Activated naive CD4-positive, alpha-beta T cell treated with anti-CD3 and anti-CD28 coated beads, Interleukin-2, amount 50 U/mL, for 24 hours (primary cell): ENCODE data around the gene RNASEL.
"Not testable (repeated sequence)": the region's sequence is repeated elsewhere in the genome, so short reads cannot be mapped to it uniquely, and the experiment has no call there.

Source experiments
- H3K27ac Mint-ChIP-seq: one replicate; pipeline ENCODE4 v1.8.0; 2021; ENCODE audit warnings: mild to moderate bottlenecking, mixed read lengths
- H3K27me3 Mint-ChIP-seq: one replicate; pipeline ENCODE4 v1.8.0; 2021; ENCODE audit warnings: mixed read lengths
- H3K36me3 Mint-ChIP-seq: one replicate; pipeline ENCODE4 v1.8.0; 2021; ENCODE audit warnings: mixed read lengths
- H3K4me1 Mint-ChIP-seq: one replicate; pipeline ENCODE4 v1.8.0; 2021; ENCODE audit warnings: mixed read lengths
- H3K4me3 Mint-ChIP-seq: one replicate; pipeline ENCODE4 v1.8.0; 2021; ENCODE audit warnings: mild to moderate bottlenecking, mixed read lengths
- H3K9me3 Mint-ChIP-seq: one replicate; pipeline ENCODE4 v1.8.0; 2021; ENCODE audit warnings: mixed read lengths

The RNASEL gene

DNA sequence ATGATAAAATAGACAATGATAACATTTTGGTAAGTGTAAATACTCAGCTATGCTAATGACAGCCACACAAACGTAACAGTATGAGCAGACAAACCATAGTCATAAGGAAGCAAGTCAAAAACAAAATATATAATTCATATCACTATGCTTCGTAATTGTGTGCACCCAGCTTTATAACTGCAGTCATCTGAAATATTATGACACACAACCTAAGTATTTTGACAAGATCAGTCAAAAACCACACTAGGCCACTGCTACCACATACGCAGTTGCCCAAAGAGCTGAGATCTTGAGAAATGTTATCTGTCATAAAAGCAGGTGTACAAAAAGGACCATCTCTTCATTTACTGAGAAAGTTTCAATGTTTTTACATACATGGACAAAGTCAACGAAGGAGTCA is 26.0 kb downstream of the RNASEL start:
- H3K27ac Mint-ChIP-seq: no peak overlapping the region
- no peaks in the 10 kb centered on the region for H3K9me3 Mint-ChIP-seq
- no peaks in the 10 kb centered on the region for H3K36me3 Mint-ChIP-seq
- no peaks in the 10 kb centered on the region for H3K4me1 Mint-ChIP-seq
- no peaks in the 10 kb centered on the region for H3K27me3 Mint-ChIP-seq
- H3K4me3 Mint-ChIP-seq: no peak overlapping the region

DNA sequence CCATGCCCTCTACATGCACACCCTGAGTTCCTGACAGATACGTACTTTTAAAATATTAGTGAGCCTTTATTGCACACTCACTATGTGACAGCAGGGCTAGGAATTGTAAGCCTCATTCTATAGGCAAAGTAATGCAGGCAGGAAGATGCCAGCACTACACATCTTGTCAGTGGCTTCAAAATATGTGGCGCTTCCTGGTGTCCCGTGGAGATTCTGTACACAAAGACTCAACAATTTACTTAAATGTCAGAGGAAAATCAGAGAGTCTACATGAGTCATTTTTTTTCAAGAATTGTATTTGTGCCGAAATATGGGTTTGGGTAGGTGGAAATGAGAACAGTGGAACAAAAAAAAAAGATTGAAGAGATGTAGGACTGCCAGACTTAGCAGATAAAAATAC is 27.6 kb downstream of the RNASEL start:
- H3K9me3 Mint-ChIP-seq: no peaks in the 10 kb centered on the region
- no peaks in the 10 kb centered on the region for H3K4me1 Mint-ChIP-seq
- H3K4me3 Mint-ChIP-seq: no peak overlapping the region
- no peaks in the 10 kb centered on the region for H3K27me3 Mint-ChIP-seq
- no peaks in the 10 kb centered on the region for H3K36me3 Mint-ChIP-seq
- H3K27ac Mint-ChIP-seq: no peak overlapping the region

DNA sequence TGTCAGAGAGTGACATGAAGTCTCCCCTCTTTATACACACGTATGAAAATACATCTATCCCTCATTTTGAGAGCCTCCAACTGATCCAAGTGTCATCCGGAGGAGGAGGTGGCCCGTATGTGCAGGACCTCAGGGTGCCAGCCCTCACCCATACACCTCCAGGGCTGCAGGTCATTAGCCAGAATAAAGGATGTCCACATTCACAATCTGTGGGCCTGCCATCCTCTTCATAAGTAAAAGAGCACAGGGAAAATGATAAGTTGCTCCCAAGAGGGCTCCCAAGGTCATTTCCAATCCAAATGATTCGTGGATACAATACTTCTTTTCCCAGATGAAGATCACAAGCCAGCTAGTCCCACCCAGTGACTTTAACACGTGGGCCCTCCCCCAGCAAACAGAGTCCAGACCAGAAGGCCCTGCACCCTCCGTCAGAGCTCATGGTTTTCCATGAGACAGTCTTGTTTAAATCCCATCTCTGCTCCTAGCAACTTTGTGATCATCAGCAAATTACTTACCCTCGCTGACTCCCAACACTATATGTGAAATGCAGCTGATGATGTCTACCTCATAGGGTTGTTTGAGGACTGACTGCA is 28.6 kb downstream of the RNASEL start:
- Mint-ChIP-seq H3K9me3 (no peaks in the 10 kb centered on the region), H3K36me3 (no peaks in the 10 kb centered on the region), H3K4me1 (no peaks in the 10 kb centered on the region), H3K4me3 (no peak overlapping the region), H3K27me3 (no peaks in the 10 kb centered on the region), H3K27ac (no peak overlapping the region)

DNA sequence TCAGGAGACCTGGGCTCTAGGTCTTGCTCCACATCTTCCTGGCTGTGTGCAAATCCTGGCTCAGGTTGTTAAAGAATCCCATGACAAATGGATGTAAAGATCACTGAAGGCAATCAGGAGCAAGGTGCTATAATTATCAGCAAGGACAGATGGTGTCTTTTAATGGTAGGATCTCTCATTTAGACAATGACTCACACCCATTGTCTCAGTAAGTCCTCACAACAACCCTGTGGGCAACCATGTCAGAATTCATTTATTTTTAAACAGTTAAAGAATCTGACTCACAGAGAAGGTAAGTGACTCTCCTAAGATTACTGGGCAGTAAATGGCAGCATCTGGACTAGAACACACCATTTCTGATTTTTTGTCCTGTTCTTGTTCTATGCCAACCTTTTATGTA is 32.8 kb downstream of the RNASEL start:
- no peak overlapping the region for H3K27ac Mint-ChIP-seq
- H3K4me3 Mint-ChIP-seq: no peak overlapping the region
- H3K4me1 Mint-ChIP-seq: no peaks in the 10 kb centered on the region
- H3K27me3 Mint-ChIP-seq: no peaks in the 10 kb centered on the region
- no peaks in the 10 kb centered on the region for H3K9me3 Mint-ChIP-seq
- no peaks in the 10 kb centered on the region for H3K36me3 Mint-ChIP-seq

DNA sequence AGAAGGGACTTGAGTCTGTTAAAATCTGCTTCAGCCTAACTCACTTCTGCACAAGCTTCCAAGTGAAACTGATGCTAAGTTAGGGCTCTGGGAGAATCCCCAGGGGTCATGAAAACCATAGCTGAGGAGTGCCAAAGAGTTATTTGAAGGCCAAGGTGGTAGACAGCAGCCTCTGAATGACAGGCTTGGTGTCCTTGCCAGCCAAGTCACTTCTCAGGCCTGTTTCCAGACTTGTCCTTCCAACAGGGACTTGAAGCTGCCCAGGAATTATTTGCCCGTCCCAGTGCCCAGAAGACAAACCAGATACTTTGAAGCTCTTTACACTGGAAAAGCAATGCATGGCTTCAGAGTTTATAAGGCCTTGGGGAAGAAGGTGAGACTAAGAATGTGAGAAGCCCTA is 33.6 kb downstream of the RNASEL start:
- no peak overlapping the region for H3K4me3 Mint-ChIP-seq
- H3K9me3 Mint-ChIP-seq: no peaks in the 10 kb centered on the region
- H3K27me3 Mint-ChIP-seq: no peaks in the 10 kb centered on the region
- no peaks in the 10 kb centered on the region for H3K36me3 Mint-ChIP-seq
- no peak overlapping the region for H3K27ac Mint-ChIP-seq
- H3K4me1 Mint-ChIP-seq: no peaks in the 10 kb centered on the region

DNA sequence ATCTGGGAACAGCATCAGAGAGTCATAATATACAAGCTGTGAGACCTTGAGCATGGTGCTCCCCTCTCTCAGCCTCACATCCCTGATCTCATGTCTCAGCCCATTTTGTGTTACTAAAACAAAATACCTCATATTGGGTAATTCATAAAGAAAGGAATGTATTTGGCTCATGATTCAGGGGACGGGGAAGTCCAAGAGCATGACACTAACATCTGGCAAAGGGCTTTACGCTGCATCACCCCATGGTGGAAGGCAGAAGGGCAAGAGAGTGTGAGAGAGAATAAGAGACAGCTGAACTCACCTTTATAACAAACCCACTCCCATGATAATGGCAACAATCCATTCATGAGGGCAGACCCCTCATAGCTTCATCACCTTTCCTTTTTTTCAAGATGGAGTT is 36.5 kb downstream of the RNASEL start:
- no peaks in the 10 kb centered on the region for H3K9me3 Mint-ChIP-seq
- no peak overlapping the region for H3K27ac Mint-ChIP-seq
- no peaks in the 10 kb centered on the region for H3K27me3 Mint-ChIP-seq
- H3K36me3 Mint-ChIP-seq: no peaks in the 10 kb centered on the region
- H3K4me1 Mint-ChIP-seq: no peaks in the 10 kb centered on the region
- no peak overlapping the region for H3K4me3 Mint-ChIP-seq

DNA sequence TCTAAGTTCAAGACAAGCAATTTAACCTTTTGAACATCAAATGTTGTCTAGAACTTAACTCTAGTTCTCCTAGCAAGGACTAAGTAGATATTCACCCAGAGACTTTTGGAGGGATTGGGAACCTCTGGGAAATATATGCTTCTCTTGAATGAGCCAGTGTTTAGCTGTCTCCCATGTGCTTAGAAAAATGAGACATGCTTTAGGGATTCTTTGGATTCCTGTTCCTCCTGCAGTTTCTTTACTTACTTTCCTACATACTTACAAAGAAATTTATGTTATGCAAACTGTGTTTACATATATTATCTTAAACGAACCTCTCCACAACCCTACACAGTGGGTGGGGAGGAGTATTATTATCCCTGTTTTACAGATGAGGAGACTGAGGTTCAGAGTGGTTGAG is 39.2 kb downstream of the RNASEL start:
- no peaks in the 10 kb centered on the region for H3K36me3 Mint-ChIP-seq
- H3K9me3 Mint-ChIP-seq: no peaks in the 10 kb centered on the region

DNA sequence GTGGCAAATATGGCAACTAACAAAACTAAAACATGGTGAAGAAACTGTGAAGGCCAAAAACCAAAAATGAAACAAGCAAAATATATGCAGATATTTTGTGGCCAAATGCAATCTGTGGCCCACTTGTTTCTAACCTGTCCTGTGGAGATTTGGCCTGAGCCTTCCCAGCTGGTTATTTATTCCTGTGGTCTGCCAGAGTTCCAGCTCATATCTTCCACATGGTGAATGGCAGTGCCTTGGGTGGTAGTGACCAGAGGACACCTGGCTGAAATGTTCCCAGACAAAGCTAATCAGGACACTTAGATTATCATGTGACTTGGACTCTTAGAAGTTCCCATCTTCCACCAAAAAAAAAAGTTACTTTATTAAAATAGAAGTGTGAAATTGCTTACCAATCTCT is 39.7 kb downstream of the RNASEL start:
- no peak overlapping the region for H3K4me3 Mint-ChIP-seq
- no peaks in the 10 kb centered on the region for H3K36me3 Mint-ChIP-seq
- no peaks in the 10 kb centered on the region for H3K9me3 Mint-ChIP-seq
- peaks cover 14% of the 10 kb centered on the region for H3K27me3 Mint-ChIP-seq
- no peaks in the 10 kb centered on the region for H3K4me1 Mint-ChIP-seq
- H3K27ac Mint-ChIP-seq: no peak overlapping the region

More for the DNA sequence above, 39.2 kb downstream of the RNASEL start:
- Mint-ChIP-seq H3K4me1 (no peaks in the 10 kb centered on the region), H3K4me3 (no peak overlapping the region), H3K27ac (no peak overlapping the region), H3K27me3 (peaks cover 12% of the 10 kb centered on the region)

DNA sequence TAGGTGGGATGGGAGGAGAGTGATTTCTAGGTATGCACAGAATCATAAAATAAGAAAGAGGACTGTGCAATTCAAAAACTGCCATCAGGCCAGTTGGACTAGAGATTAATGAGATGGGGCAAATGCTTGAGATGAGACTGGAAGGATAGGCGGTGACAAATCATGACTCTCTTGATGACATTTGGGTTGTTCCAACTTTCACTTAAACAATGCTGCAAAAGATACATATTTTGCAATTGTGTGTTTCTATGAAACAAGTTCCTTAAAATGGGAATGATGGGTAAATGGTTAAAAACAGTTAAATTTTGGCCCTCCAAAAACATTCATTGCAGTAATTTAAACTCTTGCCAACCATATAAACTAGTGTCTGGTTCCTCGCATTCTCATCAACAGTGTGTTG is 55.2 kb downstream of the RNASEL start:
- Mint-ChIP-seq H3K27me3 (peaks cover 11% of the 10 kb centered on the region), H3K27ac (no peak overlapping the region), H3K4me3 (no peak overlapping the region), H3K36me3 (no peaks in the 10 kb centered on the region), H3K4me1 (no peaks in the 10 kb centered on the region), H3K9me3 (no peaks in the 10 kb centered on the region)

DNA sequence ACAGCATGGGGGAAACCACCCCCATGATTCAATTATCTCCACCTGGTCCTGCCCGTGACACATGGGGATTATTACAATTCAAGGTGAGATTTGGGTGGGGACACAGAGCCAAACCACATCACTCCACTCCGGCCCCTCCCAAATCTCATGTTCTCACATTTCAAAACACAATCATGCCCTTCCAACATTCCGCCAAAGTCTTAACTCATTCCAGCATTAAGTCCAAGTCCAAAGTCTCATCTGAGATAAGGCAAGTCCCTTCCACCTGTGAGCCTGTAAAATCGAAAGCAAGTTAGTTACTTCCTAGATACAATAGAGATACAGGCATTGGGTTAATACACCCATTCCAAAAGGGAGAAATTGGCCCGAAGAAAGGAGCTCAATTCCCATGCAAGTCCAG is 60.9 kb downstream of the RNASEL start:
- H3K27ac Mint-ChIP-seq, H3K36me3 Mint-ChIP-seq, H3K4me1 Mint-ChIP-seq, H3K4me3 Mint-ChIP-seq: not testable (repeated sequence)
- Mint-ChIP-seq H3K27me3 (peaks cover 18% of the 10 kb centered on the region), H3K9me3 (peaks cover 23% of the 10 kb centered on the region)

DNA sequence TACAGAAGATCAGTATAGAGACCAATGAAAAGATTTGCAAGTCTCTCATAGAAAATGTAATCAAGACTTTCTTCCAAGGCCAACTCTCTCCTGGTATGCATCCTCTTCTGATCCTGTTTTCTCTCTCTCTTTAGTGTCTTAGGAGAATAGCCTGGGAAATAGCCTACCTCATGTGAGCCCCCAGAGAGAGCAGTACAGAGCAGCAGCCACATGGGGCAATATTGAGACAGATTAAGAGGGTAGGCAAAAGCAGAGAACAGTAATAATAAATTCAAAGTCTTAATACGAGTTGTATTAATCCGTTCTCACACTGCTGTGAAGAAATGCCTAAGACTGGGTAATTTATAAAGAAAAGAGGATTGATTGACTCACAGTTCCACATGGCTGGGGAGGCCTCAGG is 61.4 kb downstream of the RNASEL start:
- Mint-ChIP-seq H3K27ac (no peak overlapping the region), H3K9me3 (peaks cover 25% of the 10 kb centered on the region), H3K36me3 (peaks cover 6% of the 10 kb centered on the region), H3K27me3 (peaks cover 18% of the 10 kb centered on the region), H3K4me1 (no peaks in the 10 kb centered on the region), H3K4me3 (no peak overlapping the region)

DNA sequence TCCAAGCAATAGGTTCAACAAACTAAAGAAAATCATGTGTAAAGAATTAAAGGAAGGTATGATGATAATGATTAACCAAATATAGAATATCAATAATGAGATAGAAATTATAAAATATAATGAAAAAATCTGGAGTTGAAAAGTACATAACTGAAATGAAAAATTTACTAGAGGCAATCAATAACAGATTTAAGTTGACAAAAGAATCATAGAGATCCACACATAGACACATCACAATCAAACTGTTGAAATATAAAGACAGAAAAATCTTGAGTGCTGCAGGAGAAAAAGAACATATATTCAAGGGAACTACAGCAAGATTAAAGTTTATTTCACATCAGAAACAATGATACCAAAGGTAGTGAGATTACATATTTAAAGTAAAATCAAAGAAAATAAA is 63.7 kb downstream of the RNASEL start:
- Mint-ChIP-seq H3K27ac (no peak overlapping the region), H3K4me1 (no peaks in the 10 kb centered on the region), H3K27me3 (peaks cover 20% of the 10 kb centered on the region), H3K9me3 (peaks cover 25% of the 10 kb centered on the region), H3K4me3 (no peak overlapping the region), H3K36me3 (peaks cover 6% of the 10 kb centered on the region)
